IMR-90 (cell line): ENCODE measurements around the gene TUBGCP3. TPM values are rescaled to one million over a fixed set of nuclear protein-coding genes. Genes with fewer than 3 reads are reported as not detected.

Experiments used
- ATAC-seq: fragments of 200-7000 bp; cut with Tn5 transposase; 2 replicates; pipeline ENCODE4 v1.9.1; 2020; ENCODE audit warnings: low read depth, mild to moderate bottlenecking, moderate library complexity
- BruUV-seq: library from RNA; stranded (reverse); fragments of 400-500 nt; replicated peaks from 2 replicates; lab custom pipeline; 2021; lab: Mats Ljungman, UMichigan
- CTCF ChIA-PET: fragments of 300-600 bp; formaldehyde crosslinking; extraction: SDS; loops from one replicate; lab custom pipeline; 2021; ENCODE audit warnings: antibody characterized with exemption; lab: Yijun Ruan, JAX
- POLR2A ChIA-PET: fragments of 300-600 bp; sonication (Branson Sonifier 250); formaldehyde crosslinking; loops from one replicate; lab custom pipeline; 2022; ENCODE audit warnings: antibody characterized with exemption; ENCODE audit not compliant: unreplicated experiment; lab: Charles Lee
- DNase-seq: peaks from one replicate; pipeline ENCODE4 v3.0.0; 2013
- H2AFZ ChIP-seq: replicated peaks from 2 replicates; pipeline ENCODE3; 2013; ENCODE audit warnings: low read length, mild to moderate bottlenecking; ENCODE audit not compliant: poor library complexity
- H2AK5ac ChIP-seq: 2 replicates; pipeline ENCODE4 v1.6.1; 2013; ENCODE audit warnings: low read depth, low read length, inconsistent platforms
- H2AK9ac ChIP-seq: replicated peaks from 2 replicates; pipeline ENCODE3; 2013; ENCODE audit warnings: mild to moderate bottlenecking, low read depth, low read length, moderate library complexity; ENCODE audit not compliant: poor library complexity
- H2BK120ac ChIP-seq: 2 replicates; pipeline ENCODE4 v1.6.1; 2013; ENCODE audit warnings: low read depth, low read length, inconsistent platforms
- H2BK15ac ChIP-seq: 3 replicates; pipeline ENCODE4 v1.6.1; 2013; ENCODE audit warnings: low read depth, low read length, inconsistent platforms
- H2BK20ac ChIP-seq: 2 replicates; pipeline ENCODE4 v1.6.1; 2013; ENCODE audit warnings: low read depth, mild to moderate bottlenecking, inconsistent platforms, low read length, moderate library complexity
- H2BK5ac ChIP-seq: 2 replicates; pipeline ENCODE4 v1.6.1; 2013; ENCODE audit warnings: mild to moderate bottlenecking, low read depth, low read length, inconsistent platforms; ENCODE audit not compliant: poor library complexity, severe bottlenecking
- H3K14ac ChIP-seq: replicated peaks from 2 replicates; pipeline ENCODE4 v1.6.1; 2013; ENCODE audit warnings: low read depth, low read length, inconsistent platforms
- H3K18ac ChIP-seq: 2 replicates; pipeline ENCODE4 v1.6.1; 2013; ENCODE audit warnings: low read depth, low read length, control low read depth
- H3K23ac ChIP-seq: 2 replicates; pipeline ENCODE4 v1.6.1; 2013; ENCODE audit warnings: low read depth, low read length, inconsistent platforms
- H3K27ac ChIP-seq: 2 replicates; pipeline ENCODE4 v1.5.1; 2013; ENCODE audit warnings: mild to moderate bottlenecking, control low read depth, low read length; ENCODE audit not compliant: insufficient read depth
- H3K27me3 ChIP-seq: 2 replicates; pipeline ENCODE4 v1.6.1; 2013; ENCODE audit warnings: low read length; ENCODE audit not compliant: control insufficient read depth, insufficient read depth
- H3K36me3 ChIP-seq: 2 replicates; pipeline ENCODE4 v1.6.1; 2013; ENCODE audit warnings: low read length, mixed read lengths; ENCODE audit not compliant: control insufficient read depth, insufficient read depth
- H3K4ac ChIP-seq: 2 replicates; pipeline ENCODE4 v1.6.1; 2013; ENCODE audit warnings: low read depth, low read length, inconsistent platforms
- H3K4me1 ChIP-seq: 2 replicates; pipeline ENCODE4 v1.6.1; 2013; ENCODE audit warnings: low read length, mixed read lengths; ENCODE audit not compliant: control insufficient read depth, insufficient read depth
- H3K4me2 ChIP-seq: 2 replicates; pipeline ENCODE4 v1.6.1; 2013; ENCODE audit warnings: low read depth, mild to moderate bottlenecking, control low read depth, low read length, moderate library complexity
- H3K4me3 ChIP-seq: 2 replicates; pipeline ENCODE4 v1.5.1; 2013; ENCODE audit warnings: low read depth, mild to moderate bottlenecking, control low read depth, low read length, moderate library complexity; ENCODE audit not compliant: insufficient read depth
- H3K56ac ChIP-seq: 2 replicates; pipeline ENCODE4 v1.6.1; 2013; ENCODE audit warnings: low read length, inconsistent platforms; ENCODE audit not compliant: insufficient read depth; ENCODE audit errors: extremely low read depth
- H3K79me1 ChIP-seq, 2 experiments: 2 replicates each; pipeline ENCODE4 v1.6.1; 2013; ENCODE audit warnings: low read length in 2 of 2, inconsistent platforms in 1 of 2, low read depth in 1 of 2
- H3K9ac ChIP-seq: 2 replicates; pipeline ENCODE4 v1.6.1; 2013; ENCODE audit warnings: low read depth, low read length, control low read depth
- H3K9me1 ChIP-seq: 2 replicates; pipeline ENCODE4 v1.6.1; 2013; ENCODE audit warnings: low read length, inconsistent platforms; ENCODE audit not compliant: insufficient read depth
- H3K9me3 ChIP-seq: 2 replicates; pipeline ENCODE4 v1.6.1; 2013; ENCODE audit warnings: low read length; ENCODE audit not compliant: control insufficient read depth, insufficient read depth
- H4K20me1 ChIP-seq: 2 replicates; pipeline ENCODE4 v1.6.1; 2013; ENCODE audit warnings: low read length, inconsistent platforms; ENCODE audit not compliant: insufficient read depth
- H4K5ac ChIP-seq: 2 replicates; pipeline ENCODE4 v1.6.1; 2013; ENCODE audit warnings: mild to moderate bottlenecking, low read depth, low read length, control low read depth
- H4K8ac ChIP-seq, 2 experiments: 2 replicates each; pipeline ENCODE4 v1.6.1; 2013; ENCODE audit warnings: low read depth in 2 of 2, low read length in 2 of 2, control low read depth in 1 of 2, inconsistent platforms in 1 of 2
- H4K91ac ChIP-seq: 2 replicates; pipeline ENCODE4 v1.6.1; 2013; ENCODE audit warnings: low read depth, low read length, inconsistent platforms; ENCODE audit not compliant: insufficient read depth
- BHLHE40 ChIP-seq: fragments of 150-350 bp; IDR thresholded peaks from 2 replicates; pipeline ENCODE4 v1.6.1; 2016; ENCODE audit warnings: mild to moderate bottlenecking, low read depth, low read length
- CEBPB ChIP-seq: IDR thresholded peaks from 2 replicates; pipeline ENCODE4 v1.6.1; 2012; ENCODE audit warnings: low read depth, low read length, improper control_type of control experiment
- CHD1 ChIP-seq: IDR thresholded peaks from 2 replicates; pipeline ENCODE4 v1.6.1; 2012; ENCODE audit warnings: low read depth, low read length, improper control_type of control experiment
- CTCF ChIP-seq: conservative IDR thresholded peaks from 2 replicates; pipeline ENCODE4 v1.5.1; 2012; ENCODE audit warnings: mild to moderate bottlenecking, low read depth, low read length, improper control_type of control experiment
- FOS ChIP-seq: fragments of 150-350 bp; IDR thresholded peaks from 2 replicates; pipeline ENCODE4 v1.6.1; 2016; ENCODE audit warnings: low read depth, low read length
- MAFK ChIP-seq: IDR thresholded peaks from 2 replicates; pipeline ENCODE4 v1.6.1; 2012; ENCODE audit warnings: low read depth, low read length, improper control_type of control experiment
- MAZ ChIP-seq: IDR thresholded peaks from 2 replicates; pipeline ENCODE4 v1.6.1; 2012; ENCODE audit warnings: low read depth, mild to moderate bottlenecking, low read length, improper control_type of control experiment, moderate library complexity, borderline replicate concordance
- MXI1 ChIP-seq: IDR thresholded peaks from 2 replicates; pipeline ENCODE4 v1.6.1; 2012; ENCODE audit warnings: low read depth, mild to moderate bottlenecking, low read length, moderate library complexity, borderline replicate concordance
- NFE2L2 ChIP-seq: fragments of 150-350 bp; IDR thresholded peaks from 2 replicates; pipeline ENCODE4 v1.6.1; 2016; ENCODE audit warnings: low read depth, mild to moderate bottlenecking, low read length
- POLR2A ChIP-seq: IDR thresholded peaks from 2 replicates; pipeline ENCODE4 v1.6.1; 2012; ENCODE audit warnings: mild to moderate bottlenecking, low read depth, low read length
- RAD21 ChIP-seq: IDR thresholded peaks from 2 replicates; pipeline ENCODE4 v1.6.1; 2012; ENCODE audit warnings: low read length, improper control_type of control experiment
- RCOR1 ChIP-seq: IDR thresholded peaks from 2 replicates; pipeline ENCODE4 v1.6.1; 2012; ENCODE audit warnings: mild to moderate bottlenecking, low read length, improper control_type of control experiment; ENCODE audit not compliant: insufficient replicate concordance
- SMC3 ChIP-seq: fragments of 150-350 bp; IDR thresholded peaks from 2 replicates; pipeline ENCODE4 v1.6.1; 2016; ENCODE audit warnings: low read depth, mild to moderate bottlenecking, antibody characterized with exemption, low read length, moderate library complexity
- USF2 ChIP-seq: fragments of 150-350 bp; IDR thresholded peaks from 2 replicates; pipeline ENCODE4 v1.6.1; 2017; ENCODE audit warnings: mild to moderate bottlenecking, antibody characterized with exemption, low read length, low read depth
- WGBS, 2 experiments: methylation state at CpG; one replicate each; pipeline versions ENCODE4 v1.1.5 to v1.1.7; 2013; ENCODE audit warnings: missing lambda C conversion rate in 2 of 2; ENCODE audit not compliant: insufficient read length in 1 of 2; ENCODE audit errors: extremely low coverage in 2 of 2; 5-methylcytosine and 5-hydroxymethylcytosine counted together
- dilution Hi-C: fragments of 300-500 bp; cut with HindIII; formaldehyde crosslinking; loops from one replicate; pipeline ENCODE4 v1.14.3; 2018; ENCODE audit warnings: low sequenced_read_pairs; ENCODE audit not compliant: unreplicated experiment
- in situ Hi-C: fragments of 300-500 bp; cut with MboI; formaldehyde crosslinking; loops from 3 replicates; pipeline ENCODE4 v1.14.3; 2019; ENCODE audit warnings: low sequenced_read_pairs, inconsistent platforms, mixed read lengths
- intact Hi-C: fragments of 100-400 bp; cut with micrococcal nuclease; formaldehyde crosslinking; loops from 2 replicates; pipeline ENCODE4 v1.10.0; 2022
- polyA plus RNA-seq, 3 experiments: library from polyadenylated mRNA; depleted of rRNA; stranded (reverse); fragments of >200 nt; gene quantifications; 2 replicates each; pipeline ENCODE4 v1.2.3, GENCODE V29; 2012; ENCODE audit warnings: low replicate concordance in 1 of 3
- total RNA-seq: library from RNA; depleted of rRNA; stranded (reverse); fragments of >200 nt; gene quantifications from 2 replicates; pipeline ENCODE4 v1.2.3, GENCODE V29; 2012
- TF ChIP-seq, protein P1 (sequence below): fragments of 150-350 bp; IDR thresholded peaks from 2 replicates; pipeline ENCODE4 v1.6.1; 2016; ENCODE audit warnings: low read depth, mild to moderate bottlenecking, low read length, moderate library complexity, borderline replicate concordance

Gene TUBGCP3
- total and polyA plus RNA-seq, 2 of the 4 experiments (the other 2 are of a cell fraction), result 16.0 to 17.8 TPM

GRCh38 chr13:112446347-112446861 lies 141.5 kb downstream of the TUBGCP3 start:
- H4K20me1 ChIP-seq, result no peaks in the 10 kb centered on the region
- no peak overlapping the region for H4K8ac ChIP-seq
- no peak for TF ChIP-seq POLR2A
- TF ChIP-seq CEBPB, result no peak
- TF ChIP-seq CHD1, result no peak
- TF ChIP-seq, protein P1, sequence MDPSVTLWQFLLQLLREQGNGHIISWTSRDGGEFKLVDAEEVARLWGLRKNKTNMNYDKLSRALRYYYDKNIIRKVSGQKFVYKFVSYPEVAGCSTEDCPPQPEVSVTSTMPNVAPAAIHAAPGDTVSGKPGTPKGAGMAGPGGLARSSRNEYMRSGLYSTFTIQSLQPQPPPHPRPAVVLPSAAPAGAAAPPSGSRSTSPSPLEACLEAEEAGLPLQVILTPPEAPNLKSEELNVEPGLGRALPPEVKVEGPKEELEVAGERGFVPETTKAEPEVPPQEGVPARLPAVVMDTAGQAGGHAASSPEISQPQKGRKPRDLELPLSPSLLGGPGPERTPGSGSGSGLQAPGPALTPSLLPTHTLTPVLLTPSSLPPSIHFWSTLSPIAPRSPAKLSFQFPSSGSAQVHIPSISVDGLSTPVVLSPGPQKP, result no peak
- TF ChIP-seq NFE2L2, result no peak
- TF ChIP-seq MAFK, result no peak
- no peak for TF ChIP-seq USF2
- no peak for TF ChIP-seq RAD21
- no peak for TF ChIP-seq CTCF
- no peak for TF ChIP-seq MXI1
- TF ChIP-seq MAZ, result no peak
- no peak for TF ChIP-seq FOS
- no peak for TF ChIP-seq BHLHE40
- no peak for TF ChIP-seq RCOR1
- TF ChIP-seq SMC3, result no peak
- DNase-seq (no peak), ATAC-seq (no peak)
- 59% methylated on average over 4 of the region's 12 CpGs; no CpG with 5 or more reads in 1 of the 2 experiments for WGBS, 2 experiments
- H3K79me1 ChIP-seq, result no peaks in the 10 kb centered on the region
- no peaks in the 10 kb centered on the region for H3K36me3 ChIP-seq
- no peak overlapping the region for H3K14ac ChIP-seq
- no peak overlapping the region for H4K91ac ChIP-seq
- ChIA-PET POLR2A (no interaction called here), CTCF (no interaction called here)
- H3K18ac ChIP-seq, result no peak overlapping the region
- no peak overlapping the region for H2BK20ac ChIP-seq
- H2BK15ac ChIP-seq, result no peak overlapping the region
- no peak overlapping the region for H3K4me3 ChIP-seq
- no peaks in the 10 kb centered on the region for H3K9me3 ChIP-seq
- no peaks in the 10 kb centered on the region for H3K4me1 ChIP-seq
- intact Hi-C loops (loop anchor here (10.0 kb wide), 1 partner anchor 1382 kb away; no protein-coding TSS in a partner anchor), dilution Hi-C loops (no loop called here), in situ Hi-C loops (no loop called here)
- BruUV-seq, result no TSS peak
- H2BK120ac ChIP-seq, result no peak overlapping the region
- no peak overlapping the region for H2AK9ac ChIP-seq
- H2AK5ac ChIP-seq, result no peak overlapping the region
- H2AFZ ChIP-seq, result no peak overlapping the region
- H2BK5ac ChIP-seq, result no peak overlapping the region
- no peak overlapping the region for H3K4me2 ChIP-seq
- peaks cover 11% of the 10 kb centered on the region for H3K27me3 ChIP-seq
- no peak overlapping the region for H3K4ac ChIP-seq
- no peak overlapping the region for H4K5ac ChIP-seq
- H3K56ac ChIP-seq, result no peak overlapping the region
- no peak overlapping the region for H3K9ac ChIP-seq
- H3K9me1 ChIP-seq, result no peaks in the 10 kb centered on the region
- no peak overlapping the region for H3K27ac ChIP-seq
- H3K23ac ChIP-seq, result no peak overlapping the region
